Right renal pelvis (tissue), 4 donors: ENCODE results near the gene CAP2. TPM values are rescaled to one million over a fixed set of nuclear protein-coding genes. Genes with fewer than 3 reads are reported as not detected.

Experiments used
- polyA plus RNA-seq, 4 donors: library from polyadenylated mRNA; unstranded; fragments of 120-200 nt; gene quantifications; one replicate each; pipeline ENCODE4 v1.2.1, GENCODE V29; 2013; ENCODE audit not compliant: insufficient read length in 4 of 4

The CAP2 gene
- polyA plus RNA-seq, 4 donors, result 12.6 to 15.6 (median 12.9) TPM

Other genes with a start within 250 kb of the CAP2 start
- gene RBM24, start 112.2 kb upstream of the CAP2 start, polyA plus RNA-seq, result 1 to 10 TPM in 2 of 4 donors, under 1 TPM in 2; 0.60 to 1.5 (median 1.0) TPM
- gene FAM8A1, start 206.7 kb downstream of the CAP2 start, polyA plus RNA-seq, result 10 to 100 TPM; 43.1 to 55.0 (median 50.9) TPM